Lung (tissue), 12 donors: ENCODE measurements around the gene NFKB1. TPM values are rescaled to one million over a fixed set of nuclear protein-coding genes. Genes with fewer than 3 reads are reported as not detected.

Experiments
- ATAC-seq: fragments of 200-7000 bp; cut with Tn5 transposase; one replicate; pipeline ENCODE4 v1.9.1; 2020; ENCODE audit warnings: moderate number of reproducible peaks; ENCODE audit not compliant: insufficient read depth, low FRiP score
- DNase-seq, 3 donors: peaks; one replicate each; pipeline ENCODE4 v3.0.0-alpha.2; 2013 to 2017
- H3K27ac ChIP-seq, 2 donors: one replicate each; pipeline ENCODE4 v1.5.1; 2013; ENCODE audit warnings: mild to moderate bottlenecking in 2 of 2, moderate library complexity in 2 of 2, control low read depth in 1 of 2, inconsistent platforms in 1 of 2, low read depth in 1 of 2, low read length in 1 of 2
- H3K27me3 ChIP-seq, 3 donors: one replicate each; pipeline ENCODE4 v1.5.1; 2013; ENCODE audit warnings: low read length in 2 of 3; ENCODE audit not compliant: control insufficient read depth in 3 of 3, insufficient read depth in 3 of 3
- H3K36me3 ChIP-seq, 4 donors: one replicate each; pipeline ENCODE4 v1.5.1; 2013; ENCODE audit warnings: low read length in 4 of 4, mild to moderate bottlenecking in 1 of 4, moderate library complexity in 1 of 4; ENCODE audit not compliant: control insufficient read depth in 4 of 4, insufficient read depth in 4 of 4
- H3K4me1 ChIP-seq, 5 donors: one replicate each; pipeline ENCODE4 v1.5.1; 2013; ENCODE audit warnings: low read length in 5 of 5, mild to moderate bottlenecking in 2 of 5, moderate library complexity in 1 of 5; ENCODE audit not compliant: control insufficient read depth in 5 of 5, insufficient read depth in 5 of 5
- H3K4me3 ChIP-seq: one replicate; pipeline ENCODE4 v1.5.1; 2013; ENCODE audit warnings: mild to moderate bottlenecking, control low read depth, moderate library complexity
- H3K9ac ChIP-seq, 2 donors: one replicate each; pipeline ENCODE4 v1.5.1; 2013; ENCODE audit warnings: low read length in 2 of 2, control low read depth in 1 of 2; ENCODE audit not compliant: insufficient read depth in 1 of 2
- H3K9me3 ChIP-seq, 4 donors: one replicate each; pipeline ENCODE4 v1.5.1; 2013; ENCODE audit warnings: low read length in 3 of 4, mild to moderate bottlenecking in 1 of 4, moderate library complexity in 1 of 4; ENCODE audit not compliant: control insufficient read depth in 4 of 4, insufficient read depth in 3 of 4
- WGBS, 2 donors: extraction: QIAGEN DNeasy Blood & Tissue Kit; methylation state at CpG; one replicate each; pipeline ENCODE4 v1.1.7; 2013; 5-methylcytosine and 5-hydroxymethylcytosine counted together
- polyA plus RNA-seq, 2 donors: library from polyadenylated mRNA; stranded (reverse); fragments of 200-250 nt; gene quantifications; one replicate each; pipeline ENCODE4 v1.2.1, GENCODE V29; 2013
- total RNA-seq, 2 donors: library from RNA; depleted of rRNA in 1 of 2; stranded (reverse); fragments of >200 nt in 1 of 2; gene quantifications; one replicate each; pipeline ENCODE4 v1.2.1, GENCODE V29; 2014 to 2021
- TF ChIP-seq, protein P1 (sequence below): IDR thresholded peaks from 2 replicates; pipeline ENCODE4 v1.5.1; 2012; ENCODE audit warnings: mild to moderate bottlenecking; ENCODE audit errors: control extremely low read depth, extremely low read depth
- donor health status: control.
- donor health status: control.
- donor health status: Bipolar disorder and iron deficiency.
- donor health status: healthy.
- donor health status: DM: yes; HTN: yes; CAD: no.

Gene NFKB1
- total and polyA plus RNA-seq, 4 donors, result 12.3 to 66.0 (median 56.7) TPM

DNA sequence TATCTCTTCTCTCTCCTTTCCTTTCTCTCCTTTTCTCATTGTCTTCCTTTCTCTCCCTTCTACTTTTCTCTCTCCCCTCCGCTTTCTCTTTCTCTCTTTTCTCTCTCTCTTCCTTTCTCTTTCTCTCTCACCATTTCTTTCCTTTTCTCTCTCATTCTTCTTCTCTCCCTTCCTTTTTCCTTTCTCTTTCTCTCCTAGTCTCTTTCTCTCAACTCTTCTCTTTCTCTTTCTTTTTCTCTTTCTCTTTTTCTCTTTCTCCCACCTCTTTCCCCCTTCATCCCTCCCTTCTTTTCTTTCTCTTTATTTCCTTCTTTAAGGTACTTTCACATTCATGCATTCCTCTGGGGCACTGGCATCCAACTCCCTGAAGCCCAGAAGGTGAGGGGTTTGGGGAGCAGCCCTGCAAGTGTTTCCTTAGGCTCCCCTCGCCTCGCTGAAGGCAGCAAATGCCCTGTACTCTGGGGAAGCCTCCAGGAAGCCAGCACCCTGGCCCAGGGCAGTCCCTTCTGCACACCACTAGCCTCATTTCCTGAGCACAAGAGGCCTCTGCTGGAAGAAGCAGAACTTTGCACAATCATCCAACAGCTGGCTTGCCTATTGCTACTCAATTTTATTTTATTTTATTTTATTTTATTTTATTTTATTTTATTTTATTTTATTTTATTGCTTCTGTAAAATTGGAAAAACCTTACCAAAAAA lies 124.2 kb downstream of the NFKB1 start:
- no peak for ATAC-seq
- no peaks in the 10 kb centered on the region for H3K27me3 ChIP-seq
- peak; percentile 38 to 62 (median 50) for DNase-seq
- no peaks in the 10 kb centered on the region for H3K9me3 ChIP-seq
- H3K4me1 ChIP-seq, result no peaks in the 10 kb centered on the region
- TF ChIP-seq, protein P1, sequence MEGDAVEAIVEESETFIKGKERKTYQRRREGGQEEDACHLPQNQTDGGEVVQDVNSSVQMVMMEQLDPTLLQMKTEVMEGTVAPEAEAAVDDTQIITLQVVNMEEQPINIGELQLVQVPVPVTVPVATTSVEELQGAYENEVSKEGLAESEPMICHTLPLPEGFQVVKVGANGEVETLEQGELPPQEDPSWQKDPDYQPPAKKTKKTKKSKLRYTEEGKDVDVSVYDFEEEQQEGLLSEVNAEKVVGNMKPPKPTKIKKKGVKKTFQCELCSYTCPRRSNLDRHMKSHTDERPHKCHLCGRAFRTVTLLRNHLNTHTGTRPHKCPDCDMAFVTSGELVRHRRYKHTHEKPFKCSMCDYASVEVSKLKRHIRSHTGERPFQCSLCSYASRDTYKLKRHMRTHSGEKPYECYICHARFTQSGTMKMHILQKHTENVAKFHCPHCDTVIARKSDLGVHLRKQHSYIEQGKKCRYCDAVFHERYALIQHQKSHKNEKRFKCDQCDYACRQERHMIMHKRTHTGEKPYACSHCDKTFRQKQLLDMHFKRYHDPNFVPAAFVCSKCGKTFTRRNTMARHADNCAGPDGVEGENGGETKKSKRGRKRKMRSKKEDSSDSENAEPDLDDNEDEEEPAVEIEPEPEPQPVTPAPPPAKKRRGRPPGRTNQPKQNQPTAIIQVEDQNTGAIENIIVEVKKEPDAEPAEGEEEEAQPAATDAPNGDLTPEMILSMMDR, result peak; percentile 56
- H3K27ac ChIP-seq, result no peak overlapping the region
- 43 to 58% methylated on average over 3 of the region's 3 CpGs for WGBS, 2 donors
- H3K9ac ChIP-seq, result no peak overlapping the region
- H3K4me3 ChIP-seq, result no peak overlapping the region
- H3K36me3 ChIP-seq, result no peaks in the 10 kb centered on the region

GRCh38 chr4:102627831-102628523 lies 126.8 kb downstream of the NFKB1 start:
- Histone ChIP-seq H3K9me3 (no peaks in the 10 kb centered on the region), H3K27ac (no peak overlapping the region), H3K36me3 (peaks cover 0 to 8% (median 3%) of the 10 kb centered on the region in 4 donors), H3K9ac (no peak overlapping the region), H3K27me3 (no peaks in the 10 kb centered on the region), H3K4me1 (peaks cover 0 to 4% (median 0%) of the 10 kb centered on the region in 5 donors), H3K4me3 (no peak overlapping the region)
- 72 to 77% methylated on average over 3 of the region's 3 CpGs for WGBS, 2 donors
- TF ChIP-seq, protein P1, result no peak
- DNase-seq (no peak), ATAC-seq (no peak)

- 91 to 95% methylated on average over 13 of the region's 13 CpGs for WGBS, 2 donors
- Histone ChIP-seq H3K27me3 (no peaks in the 10 kb centered on the region), H3K27ac (no peak overlapping the region), H3K9me3 (no peaks in the 10 kb centered on the region), H3K4me3 (no peak overlapping the region), H3K9ac (no peak overlapping the region), H3K4me1 (peaks cover 0 to 11% (median 0%) of the 10 kb centered on the region in 5 donors), H3K36me3 (peaks cover 0 to 14% (median 7%) of the 10 kb centered on the region in 4 donors)
- no peak for ATAC-seq
- no peak for DNase-seq
- TF ChIP-seq, protein P1, result no peak
These were observed 128.5 kb downstream of the NFKB1 start for GRCh38 chr4:102629673-102630072.
